GM12873 (cell line): ENCODE data around the gene SIM2.

Experiments used
- CTCF ChIP-seq: IDR thresholded peaks from 2 replicates; pipeline ENCODE4 v1.5.1; 2012; ENCODE audit warnings: low read depth, mild to moderate bottlenecking, moderate library complexity, low read length, control low read depth; ENCODE audit not compliant: insufficient read depth; ENCODE audit errors: missing control alignments

SIM2 gene

GRCh38 chr21:36702622-36702968, 3.7 kb downstream of the SIM2 start:
- TF ChIP-seq CTCF: no peak

GRCh38 chr21:36703123-36703522, 4.2 kb downstream of the SIM2 start:
- no peak for TF ChIP-seq CTCF

GRCh38 chr21:36703626-36704280, 4.8 kb downstream of the SIM2 start:
- TF ChIP-seq CTCF: no peak

- no peak for TF ChIP-seq CTCF
These were observed 5.5 kb downstream of the SIM2 start for GRCh38 chr21:36704281-36704957.

GRCh38 chr21:36704958-36705678, 6.2 kb downstream of the SIM2 start:
- TF ChIP-seq CTCF: no peak

GRCh38 chr21:36705679-36706481, 7.0 kb downstream of the SIM2 start:
- peak; percentile 38 for TF ChIP-seq CTCF

- TF ChIP-seq CTCF: no peak
These were observed 7.6 kb downstream of the SIM2 start for GRCh38 chr21:36706482-36706852.
